ENCODE results near the gene ALDH1L1.

DNA sequence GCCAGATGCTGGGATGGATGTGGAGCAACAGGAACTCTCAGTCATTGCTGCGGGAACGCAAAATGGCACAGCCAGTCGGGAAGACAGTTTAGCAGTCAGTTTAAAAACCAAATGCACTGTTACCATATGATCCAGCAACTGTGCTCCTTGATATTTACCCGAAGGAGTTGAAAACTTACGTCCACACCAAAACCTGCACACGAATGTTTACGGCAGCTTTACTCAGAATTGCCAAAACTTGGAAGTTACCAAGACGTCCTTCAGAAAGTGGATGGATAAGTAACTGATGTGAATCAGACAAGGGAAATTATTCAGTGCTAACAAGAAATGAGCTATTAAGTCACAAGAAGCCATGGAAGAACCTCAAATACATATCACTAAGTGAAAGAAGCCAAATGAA lies 60.4 kb downstream of the ALDH1L1 start:
- TF ChIP-seq, protein P1, sequence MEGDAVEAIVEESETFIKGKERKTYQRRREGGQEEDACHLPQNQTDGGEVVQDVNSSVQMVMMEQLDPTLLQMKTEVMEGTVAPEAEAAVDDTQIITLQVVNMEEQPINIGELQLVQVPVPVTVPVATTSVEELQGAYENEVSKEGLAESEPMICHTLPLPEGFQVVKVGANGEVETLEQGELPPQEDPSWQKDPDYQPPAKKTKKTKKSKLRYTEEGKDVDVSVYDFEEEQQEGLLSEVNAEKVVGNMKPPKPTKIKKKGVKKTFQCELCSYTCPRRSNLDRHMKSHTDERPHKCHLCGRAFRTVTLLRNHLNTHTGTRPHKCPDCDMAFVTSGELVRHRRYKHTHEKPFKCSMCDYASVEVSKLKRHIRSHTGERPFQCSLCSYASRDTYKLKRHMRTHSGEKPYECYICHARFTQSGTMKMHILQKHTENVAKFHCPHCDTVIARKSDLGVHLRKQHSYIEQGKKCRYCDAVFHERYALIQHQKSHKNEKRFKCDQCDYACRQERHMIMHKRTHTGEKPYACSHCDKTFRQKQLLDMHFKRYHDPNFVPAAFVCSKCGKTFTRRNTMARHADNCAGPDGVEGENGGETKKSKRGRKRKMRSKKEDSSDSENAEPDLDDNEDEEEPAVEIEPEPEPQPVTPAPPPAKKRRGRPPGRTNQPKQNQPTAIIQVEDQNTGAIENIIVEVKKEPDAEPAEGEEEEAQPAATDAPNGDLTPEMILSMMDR (conservative IDR thresholded peaks at IDR 0.05), result no peak
- TF ChIP-seq EZH2 (IDR thresholded peaks at IDR 0.05; ENCODE audit: low read depth), result no peak
